Measurements from ENCODE around the gene SGMS1. TPM values are rescaled to one million over a fixed set of nuclear protein-coding genes. Genes with fewer than 3 reads are reported as not detected.

SGMS1 gene
- total RNA-seq, 2 experiments from 2014 or later, result 17.1 to 19.3 TPM

DNA sequence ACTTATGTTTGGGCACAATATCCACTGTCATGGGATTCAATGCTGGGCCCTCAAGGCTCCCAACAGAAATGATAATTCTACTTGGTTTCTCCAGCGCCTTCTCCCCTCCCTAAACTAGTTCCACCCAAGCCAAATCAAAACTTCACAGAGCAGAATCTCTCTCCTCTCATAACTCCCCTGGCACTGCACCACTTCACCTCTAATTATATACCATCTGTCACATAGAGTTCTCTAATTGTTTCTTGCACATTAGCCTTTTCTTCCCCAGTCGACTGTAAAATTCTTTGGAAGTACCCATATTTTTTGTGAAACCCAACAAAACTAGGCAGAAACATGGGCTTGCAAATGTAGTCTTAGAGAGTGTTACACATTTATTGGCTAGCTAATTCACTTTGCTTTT, 8.1 kb downstream of the SGMS1 start:
- H3K9me3 Mint-ChIP-seq, result no peaks in the 10 kb centered on the region
- POLR2A ChIA-PET, result interaction anchor here (0.6 kb wide), 1 partner anchor 9 kb away, joined by 4 read pairs; no protein-coding TSS in a partner anchor
- H3K4me3 Mint-ChIP-seq, result no peak overlapping the region
- no peaks in the 10 kb centered on the region for H3K27me3 Mint-ChIP-seq
- DNase-seq, result no peak
- peaks cover 34% of the 10 kb centered on the region for H3K4me1 Mint-ChIP-seq
- no peaks in the 10 kb centered on the region for H3K36me3 Mint-ChIP-seq (ENCODE audit: low read depth)
- no peak overlapping the region for H3K27ac Mint-ChIP-seq
- CTCF ChIA-PET, result no interaction called here

DNA sequence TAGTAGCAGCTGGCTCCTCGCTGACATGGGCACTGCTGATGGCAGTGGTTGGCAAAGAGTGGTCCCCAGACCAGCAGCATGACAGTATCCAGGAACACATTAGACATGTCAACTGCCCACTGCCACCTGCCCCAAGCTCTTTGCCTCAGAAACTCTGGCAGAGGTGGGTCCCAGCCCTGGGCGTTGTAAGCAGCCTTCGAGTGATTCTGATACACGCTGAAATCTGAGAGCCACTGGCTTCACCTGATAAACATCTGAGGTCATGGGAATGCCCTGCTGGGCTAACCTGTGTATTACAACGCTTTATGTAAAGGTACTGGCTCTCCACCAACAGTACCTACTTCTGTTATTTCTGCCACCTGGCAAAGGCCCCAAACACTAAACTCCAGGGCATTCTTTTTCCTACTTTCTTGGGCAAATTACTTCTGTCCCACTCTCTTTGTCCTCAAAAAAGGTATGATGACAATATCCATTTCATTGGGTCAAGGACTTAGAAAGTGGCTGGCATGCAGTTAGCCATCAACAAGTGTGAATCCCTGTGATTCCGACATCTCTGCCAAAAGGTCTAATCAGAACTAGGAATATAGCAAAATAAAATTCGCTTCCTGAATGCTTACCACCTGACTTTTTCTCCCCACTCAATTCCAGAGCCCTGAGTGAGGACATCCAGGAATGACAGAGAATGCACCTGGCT, 9.2 kb downstream of the SGMS1 start:
- no peaks in the 10 kb centered on the region for H3K9me3 Mint-ChIP-seq
- no peak overlapping the region for H3K4me3 Mint-ChIP-seq
- peak; percentile 27 for DNase-seq
- peaks cover 25% of the 10 kb centered on the region for H3K4me1 Mint-ChIP-seq
- POLR2A ChIA-PET, result no interaction called here
- no peaks in the 10 kb centered on the region for H3K27me3 Mint-ChIP-seq
- no peaks in the 10 kb centered on the region for H3K36me3 Mint-ChIP-seq (ENCODE audit: low read depth)
- CTCF ChIA-PET, result interaction anchor here (1.6 kb wide), 1 partner anchor 10 kb away, joined by 4 read pairs; no protein-coding TSS in a partner anchor
- no peak overlapping the region for H3K27ac Mint-ChIP-seq

DNA sequence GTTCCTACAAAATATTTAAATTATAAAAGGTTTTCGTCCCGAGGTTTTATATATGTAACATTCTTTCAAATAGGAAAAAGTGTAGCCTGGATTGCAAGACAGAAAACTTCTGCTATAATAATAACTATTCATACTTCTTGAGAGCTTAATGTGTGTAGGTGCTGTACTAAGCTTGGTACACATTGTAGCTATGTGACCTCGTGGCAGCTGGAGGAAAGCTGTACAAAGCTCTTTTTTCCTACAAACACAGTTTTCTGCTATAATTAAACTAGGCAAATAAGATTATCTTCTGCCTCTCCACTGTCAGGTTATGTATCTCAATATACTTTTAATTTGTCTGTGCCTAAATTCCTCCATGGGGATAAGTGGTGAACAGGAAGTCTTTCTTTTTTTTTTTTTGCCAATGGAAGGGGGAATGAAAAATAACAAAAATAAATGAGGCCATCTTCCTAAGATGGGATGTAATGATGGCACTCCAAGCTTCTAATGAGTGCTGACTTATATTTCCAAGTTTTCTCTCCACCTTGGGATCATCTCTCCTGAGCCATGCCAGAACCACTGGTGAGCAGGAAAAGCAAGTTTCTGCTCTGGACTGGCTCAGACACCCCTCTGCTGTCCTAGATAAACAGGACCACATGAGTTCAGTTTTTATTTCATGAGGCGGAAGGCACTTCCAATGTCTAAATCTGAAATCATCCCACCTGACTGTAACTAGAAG, 9.9 kb downstream of the SGMS1 start:
- DNase-seq, result no peak
- ChIA-PET CTCF (interaction anchor here (1.6 kb wide), 1 partner anchor 11 kb away, joined by 4 read pairs; no protein-coding TSS in a partner anchor), POLR2A (no interaction called here)
- no peaks in the 10 kb centered on the region for H3K9me3 Mint-ChIP-seq
- no peak overlapping the region for H3K4me3 Mint-ChIP-seq
- no peaks in the 10 kb centered on the region for H3K36me3 Mint-ChIP-seq (ENCODE audit: low read depth)
- no peak overlapping the region for H3K27ac Mint-ChIP-seq
- H3K4me1 Mint-ChIP-seq, result peaks cover 18% of the 10 kb centered on the region
- no peaks in the 10 kb centered on the region for H3K27me3 Mint-ChIP-seq

DNA sequence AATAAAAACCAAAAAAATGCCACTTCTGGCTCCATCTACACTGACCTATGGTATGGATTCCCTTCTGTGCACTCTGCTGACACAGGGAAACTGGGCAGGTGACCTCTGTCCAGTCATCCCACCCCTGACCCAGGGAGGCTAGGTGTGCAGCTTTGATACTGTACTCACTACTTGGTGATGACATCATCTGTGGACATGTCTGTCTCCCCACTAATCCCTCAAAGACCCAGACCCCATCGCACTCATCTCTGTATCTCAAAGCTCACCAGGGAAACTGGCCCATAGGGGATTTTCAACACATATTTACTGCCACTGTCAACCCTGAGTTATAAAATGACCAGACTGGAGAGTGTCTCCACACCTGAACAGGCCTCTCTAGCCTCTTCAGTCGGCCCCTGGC, 10.6 kb downstream of the SGMS1 start:
- Mint-ChIP-seq H3K36me3 (ENCODE audit: low read depth) (no peaks in the 10 kb centered on the region), H3K4me3 (no peak overlapping the region), H3K27ac (no peak overlapping the region), H3K27me3 (no peaks in the 10 kb centered on the region), H3K4me1 (peaks cover 14% of the 10 kb centered on the region), H3K9me3 (no peaks in the 10 kb centered on the region)
- CTCF ChIA-PET, result interaction anchor here (0.7 to 1.6 kb wide), 3 partner anchors 11 to 301 kb away, joined by 3 to 4 read pairs (median 3); no protein-coding TSS in a partner anchor
- no peak for DNase-seq
- POLR2A ChIA-PET, result no interaction called here

DNA sequence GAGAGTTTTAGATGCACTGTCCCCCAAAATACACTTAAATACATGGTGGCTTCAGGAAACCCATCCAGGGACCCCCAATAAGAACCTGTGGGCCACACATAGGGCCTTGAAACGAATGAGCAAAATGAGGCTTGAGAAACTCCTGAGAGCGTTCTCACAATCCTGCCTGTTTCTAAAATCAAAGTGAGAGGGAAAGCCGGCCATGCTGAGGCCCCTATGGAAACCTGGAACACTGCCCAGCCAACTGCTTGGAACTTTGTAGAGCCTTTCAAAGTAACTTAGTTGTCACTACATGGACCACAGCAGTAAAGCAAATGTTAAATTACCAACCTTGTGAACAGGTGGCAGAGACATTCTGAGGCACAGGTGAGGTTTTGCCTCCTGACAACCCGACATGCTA, 13.4 kb downstream of the SGMS1 start:
- Mint-ChIP-seq H3K4me1 (peaks cover 28% of the 10 kb centered on the region), H3K27ac (no peak overlapping the region), H3K9me3 (no peaks in the 10 kb centered on the region), H3K27me3 (no peaks in the 10 kb centered on the region), H3K36me3 (ENCODE audit: low read depth) (no peaks in the 10 kb centered on the region), H3K4me3 (no peak overlapping the region)
- CTCF ChIA-PET, result no interaction called here
- no peak for DNase-seq
- POLR2A ChIA-PET, result no interaction called here

DNA sequence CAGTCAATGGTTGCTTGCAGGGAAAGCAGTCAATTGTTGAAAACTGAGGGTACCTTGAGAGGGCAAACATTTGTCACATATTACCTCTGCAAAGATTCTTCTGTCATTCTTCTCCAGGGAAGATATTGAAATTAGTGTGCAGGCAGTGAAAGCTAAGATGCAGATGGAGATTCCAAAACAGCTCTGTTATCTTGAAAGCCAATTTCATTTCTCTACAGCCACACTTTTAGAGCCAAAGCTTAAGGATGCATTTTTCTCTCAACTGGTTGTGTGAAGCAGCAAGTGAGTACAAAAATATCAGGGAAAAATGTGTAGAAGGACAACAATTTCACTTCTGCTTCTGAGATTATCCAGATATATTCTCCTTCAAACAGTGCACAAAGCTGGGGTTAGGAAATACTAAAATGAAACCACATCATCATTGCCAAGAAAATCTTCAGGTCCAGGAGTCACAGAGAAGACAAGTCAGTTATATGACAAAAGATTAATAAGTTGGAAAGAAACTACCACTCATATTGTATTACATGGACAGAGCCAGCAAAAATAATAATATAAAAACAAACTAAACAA, 16.3 kb downstream of the SGMS1 start:
- no peaks in the 10 kb centered on the region for H3K9me3 Mint-ChIP-seq
- no peaks in the 10 kb centered on the region for H3K36me3 Mint-ChIP-seq (ENCODE audit: low read depth)
- ChIA-PET CTCF (interaction anchor here (0.7 to 1.3 kb wide), 3 partner anchors 12 to 278 kb away, joined by 3 to 5 read pairs (median 4); partner anchors contain the start of gene A1CF), POLR2A (no interaction called here)
- no peak overlapping the region for H3K27ac Mint-ChIP-seq
- H3K4me3 Mint-ChIP-seq, result no peak overlapping the region
- DNase-seq, result no peak
- H3K4me1 Mint-ChIP-seq, result peaks cover 41% of the 10 kb centered on the region
- H3K27me3 Mint-ChIP-seq, result no peaks in the 10 kb centered on the region

DNA sequence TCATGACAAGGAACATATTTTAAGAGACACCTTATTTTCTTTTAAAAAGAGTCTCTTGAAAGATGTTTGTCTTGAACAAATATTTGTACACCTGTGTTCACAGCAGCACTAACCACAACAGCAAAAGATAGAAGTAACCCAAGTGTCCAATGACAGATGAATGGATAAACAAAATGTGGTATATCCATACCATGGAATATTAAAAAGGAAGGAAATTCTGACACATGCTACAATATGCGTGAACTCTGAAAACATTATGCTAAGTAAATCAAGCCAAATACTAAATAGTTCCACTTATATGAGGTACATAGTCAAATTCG, 17.8 kb downstream of the SGMS1 start:
- no peak for DNase-seq
- no peaks in the 10 kb centered on the region for H3K9me3 Mint-ChIP-seq

DNA sequence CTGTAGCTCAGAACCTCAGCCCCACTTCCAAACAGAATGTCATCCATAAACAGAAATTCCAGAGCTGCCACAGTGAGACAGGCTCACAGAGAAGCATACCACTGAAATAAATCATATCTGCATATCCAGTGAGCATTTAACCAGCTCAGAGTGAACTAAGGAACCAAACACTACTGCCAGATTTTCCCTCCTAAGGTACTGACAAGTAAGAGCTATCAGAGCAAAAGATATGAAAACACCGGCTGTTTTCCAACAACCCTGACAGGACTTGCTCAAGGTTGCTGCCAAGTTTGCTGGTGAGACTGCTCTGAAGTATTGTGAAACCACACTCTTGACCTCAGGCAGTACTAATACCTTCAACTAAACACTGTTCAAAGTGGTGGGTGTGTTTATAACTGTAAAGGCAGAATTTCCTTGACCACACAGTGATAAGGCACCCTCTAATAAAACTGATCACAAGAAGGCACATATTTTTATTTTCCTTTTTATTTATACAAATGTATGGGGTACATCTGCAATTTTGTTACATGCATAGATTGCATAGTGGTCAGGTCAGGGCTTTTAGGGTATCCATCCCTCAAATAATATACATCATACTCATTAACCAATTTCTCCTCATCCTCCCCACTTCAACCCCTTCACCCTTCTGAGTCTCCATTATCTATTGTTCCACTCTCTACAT, 18.3 kb downstream of the SGMS1 start:
- Mint-ChIP-seq H3K27me3 (no peaks in the 10 kb centered on the region), H3K27ac (peak overlapping the region; percentile 28), H3K4me3 (no peak overlapping the region), H3K36me3 (ENCODE audit: low read depth) (peaks cover 4% of the 10 kb centered on the region), H3K4me1 (peaks cover 46% of the 10 kb centered on the region), H3K9me3 (no peaks in the 10 kb centered on the region)
- CTCF ChIA-PET, result no interaction called here
- POLR2A ChIA-PET, result no interaction called here
- no peak for DNase-seq

More for the DNA sequence above, 17.8 kb downstream of the SGMS1 start:
- ChIA-PET CTCF (no interaction called here), POLR2A (no interaction called here)
- peaks cover 4% of the 10 kb centered on the region for H3K36me3 Mint-ChIP-seq (ENCODE audit: low read depth)
- H3K4me1 Mint-ChIP-seq, result peaks cover 42% of the 10 kb centered on the region
- no peak overlapping the region for H3K4me3 Mint-ChIP-seq
- no peaks in the 10 kb centered on the region for H3K27me3 Mint-ChIP-seq
- H3K27ac Mint-ChIP-seq, result peak overlapping the region; percentile 28

DNA sequence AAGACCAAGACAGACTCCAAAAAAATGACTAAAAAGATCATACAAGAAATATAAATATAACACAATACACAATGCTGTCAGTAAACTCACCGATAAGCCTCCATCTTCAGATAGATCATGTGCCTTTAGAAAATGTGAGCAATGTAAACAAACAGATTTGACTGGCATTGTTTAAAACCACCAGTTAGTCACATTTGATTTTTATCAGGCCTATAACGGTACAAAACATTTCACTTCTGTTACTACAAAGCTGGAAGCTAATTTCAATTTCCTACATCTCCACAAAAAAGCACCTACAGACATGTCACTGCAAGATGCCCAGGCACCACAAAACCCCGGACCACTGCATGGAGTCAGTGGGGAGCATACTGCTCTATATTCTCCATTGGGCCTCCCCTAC, 18.9 kb downstream of the SGMS1 start:
- Mint-ChIP-seq H3K36me3 (ENCODE audit: low read depth) (peaks cover 4% of the 10 kb centered on the region), H3K27ac (peak overlapping the region; percentile 3), H3K27me3 (no peaks in the 10 kb centered on the region), H3K9me3 (no peaks in the 10 kb centered on the region), H3K4me3 (no peak overlapping the region), H3K4me1 (peaks cover 48% of the 10 kb centered on the region)
- ChIA-PET CTCF (no interaction called here), POLR2A (no interaction called here)
- no peak for DNase-seq

DNA sequence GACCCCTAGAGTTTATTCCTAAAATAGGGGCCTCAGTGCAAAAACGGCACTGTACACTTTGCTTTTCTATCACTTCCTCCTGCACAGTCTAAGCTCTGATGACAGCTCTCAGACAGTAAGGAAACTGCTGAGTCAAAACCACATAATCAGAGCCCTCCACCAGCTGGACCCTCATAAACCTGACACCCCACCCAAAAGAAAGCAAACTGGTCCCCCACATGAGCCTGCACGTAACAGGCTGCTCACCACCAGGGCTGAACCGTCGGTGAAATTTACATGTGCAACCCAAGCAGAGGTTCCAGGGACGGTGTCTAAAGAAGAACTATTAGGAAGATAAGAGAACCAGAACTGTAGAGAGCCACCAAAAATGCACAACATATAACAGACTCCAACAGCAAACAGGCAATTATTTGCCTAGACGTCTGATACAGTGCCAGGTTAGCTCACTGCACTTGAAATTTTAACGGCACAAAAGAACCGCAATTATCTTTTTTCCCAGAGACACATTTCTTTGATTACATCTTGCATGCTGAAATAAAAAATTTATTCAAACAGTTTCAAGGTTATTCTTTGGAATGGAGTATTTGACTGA, 19.6 kb downstream of the SGMS1 start:
- Mint-ChIP-seq H3K36me3 (ENCODE audit: low read depth) (peaks cover 4% of the 10 kb centered on the region), H3K27ac (peak overlapping the region; percentile 68), H3K4me1 (peaks cover 48% of the 10 kb centered on the region), H3K9me3 (no peaks in the 10 kb centered on the region), H3K27me3 (no peaks in the 10 kb centered on the region), H3K4me3 (no peak overlapping the region)
- POLR2A ChIA-PET, result no interaction called here
- DNase-seq, result no peak
- CTCF ChIA-PET, result no interaction called here

DNA sequence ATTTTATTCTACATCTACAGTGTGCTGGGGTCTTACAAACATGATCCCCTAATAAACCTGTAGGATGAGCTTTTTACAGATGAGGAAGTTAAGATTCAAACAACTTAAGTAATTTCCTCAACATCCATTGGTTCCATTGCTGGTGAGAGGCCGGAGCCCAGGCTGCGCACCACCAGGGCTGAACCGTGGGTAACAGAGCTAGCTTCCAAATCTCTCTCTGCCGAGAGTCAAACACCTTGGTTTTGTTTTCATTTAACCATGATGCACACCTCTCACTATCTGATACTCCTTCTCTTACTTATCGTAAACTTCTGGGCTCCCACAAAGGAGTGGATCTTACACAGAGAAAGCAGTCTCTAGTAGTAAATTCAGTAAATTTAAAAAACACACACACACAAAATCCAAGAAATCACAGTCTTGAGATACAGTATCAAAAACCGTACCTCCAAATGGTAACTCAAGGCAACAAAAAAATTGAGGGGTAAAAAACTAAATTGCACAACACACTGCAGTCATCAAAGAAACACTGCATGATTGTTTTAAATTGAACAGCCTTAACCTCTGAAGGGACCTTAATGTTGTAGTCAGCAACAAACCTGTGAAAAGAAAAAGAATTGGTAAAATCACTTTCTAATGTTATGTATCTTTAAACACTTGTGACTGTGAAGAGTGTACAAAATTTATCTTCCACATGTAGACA, 20.5 kb downstream of the SGMS1 start:
- Mint-ChIP-seq H3K27me3 (no peaks in the 10 kb centered on the region), H3K9me3 (no peaks in the 10 kb centered on the region), H3K4me3 (no peak overlapping the region), H3K4me1 (peaks cover 48% of the 10 kb centered on the region), H3K27ac (no peak overlapping the region), H3K36me3 (ENCODE audit: low read depth) (peaks cover 4% of the 10 kb centered on the region)
- CTCF ChIA-PET, result no interaction called here
- no peak for DNase-seq
- POLR2A ChIA-PET, result no interaction called here

DNA sequence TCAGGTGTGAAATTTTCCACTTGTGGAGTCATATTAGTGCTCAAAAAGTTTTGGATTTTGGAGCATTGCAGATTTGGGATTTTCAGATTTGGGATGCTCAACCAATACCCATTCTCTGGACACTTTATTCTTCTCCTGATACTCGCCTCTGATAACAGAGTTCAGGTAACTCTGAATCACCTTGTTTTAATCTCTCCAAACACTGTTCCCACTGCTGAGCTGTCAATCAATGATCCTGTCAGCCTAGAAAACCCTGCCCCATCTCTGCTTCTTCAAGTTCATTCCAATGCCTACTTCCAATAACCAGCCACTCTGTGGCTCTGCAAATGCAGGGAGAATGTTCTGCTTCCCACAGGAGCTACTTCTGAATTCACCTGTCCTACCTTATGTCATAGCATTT, 21.8 kb downstream of the SGMS1 start:
- POLR2A ChIA-PET, result interaction anchor here (0.6 kb wide), 1 partner anchor 24 kb away, joined by 8 read pairs; no protein-coding TSS in a partner anchor
- Mint-ChIP-seq H3K9me3 (no peaks in the 10 kb centered on the region), H3K4me1 (peaks cover 40% of the 10 kb centered on the region), H3K27ac (no peak overlapping the region), H3K36me3 (ENCODE audit: low read depth) (peaks cover 4% of the 10 kb centered on the region), H3K27me3 (no peaks in the 10 kb centered on the region), H3K4me3 (no peak overlapping the region)
- CTCF ChIA-PET, result no interaction called here
- DNase-seq, result no peak
